OCI-LY3 (cell line): ENCODE measurements around the gene TMOD4.

ENCODE experiments used
- H2AFZ ChIP-seq: fragments of 200-600, 300-600 bp; shearing (Covaris generic); 2 replicates; pipeline ENCODE4 v1.6.0; 2014; ENCODE audit warnings: antibody characterized with exemption, low read depth, low read length
- H3K27ac ChIP-seq: fragments of 200-600, 300-600 bp; sonication (generic); 2 replicates; pipeline ENCODE4 v1.5.1; 2014; ENCODE audit warnings: mild to moderate bottlenecking, low read length, moderate library complexity, mixed read lengths
- H3K27me3 ChIP-seq: fragments of 200-600, 300-600 bp; sonication (generic); 2 replicates; pipeline ENCODE4 v1.6.1; 2014; ENCODE audit warnings: low read depth, low read length, mixed read lengths
- H3K36me3 ChIP-seq: fragments of 200-600, 300-600 bp; sonication (generic); replicated peaks from 2 replicates; pipeline ENCODE3; 2014; ENCODE audit warnings: low read depth, low read length, mixed read lengths
- H3K4me1 ChIP-seq: fragments of 300-600, 200-600 bp; sonication (generic); 2 replicates; pipeline ENCODE4 v1.6.1; 2014; ENCODE audit warnings: low read length, mixed read lengths
- H3K4me2 ChIP-seq: fragments of 200-600, 300-600 bp; sonication (generic); 2 replicates; pipeline ENCODE4 v1.6.1; 2014; ENCODE audit warnings: low read length, mixed read lengths
- H3K4me3 ChIP-seq: fragments of 300-600, 200-600 bp; sonication (generic); 2 replicates; pipeline ENCODE4 v1.5.1; 2014; ENCODE audit warnings: antibody characterized with exemption, mild to moderate bottlenecking, low read length, moderate library complexity
- H3K79me2 ChIP-seq: fragments of 300-600, 200-600 bp; shearing (Covaris generic); 2 replicates; pipeline ENCODE4 v1.6.1; 2014; ENCODE audit warnings: mild to moderate bottlenecking, low read length, mixed read lengths
- H3K9ac ChIP-seq: fragments of 300-600, 200-600 bp; shearing (Covaris generic); 2 replicates; pipeline ENCODE4 v1.6.0; 2014; ENCODE audit warnings: mild to moderate bottlenecking, low read length, moderate library complexity
- H3K9me3 ChIP-seq: fragments of 200-600, 300-600 bp; shearing (Covaris generic); 2 replicates; pipeline ENCODE4 v1.6.1; 2014; ENCODE audit warnings: low read length, mixed read lengths; ENCODE audit not compliant: insufficient read depth
- H4K20me1 ChIP-seq: fragments of 200-600, 300-600 bp; sonication (generic); 2 replicates; pipeline ENCODE4 v1.6.1; 2016; ENCODE audit warnings: low read length, mixed read lengths; ENCODE audit not compliant: insufficient read depth
- EZH2phosphoT487 ChIP-seq: fragments of 200-600 bp; shearing (Covaris generic); IDR thresholded peaks from 2 replicates; pipeline ENCODE4 v1.6.1; 2018; ENCODE audit warnings: antibody characterized with exemption, mixed run types, low read depth
- TF ChIP-seq, protein P1 (sequence below): fragments of 200-600, 300-600 bp; sonication (generic); IDR thresholded peaks from 2 replicates; pipeline ENCODE4 v1.5.1; 2014; ENCODE audit warnings: antibody characterized with exemption, low read length, low read depth

TMOD4 gene

DNA sequence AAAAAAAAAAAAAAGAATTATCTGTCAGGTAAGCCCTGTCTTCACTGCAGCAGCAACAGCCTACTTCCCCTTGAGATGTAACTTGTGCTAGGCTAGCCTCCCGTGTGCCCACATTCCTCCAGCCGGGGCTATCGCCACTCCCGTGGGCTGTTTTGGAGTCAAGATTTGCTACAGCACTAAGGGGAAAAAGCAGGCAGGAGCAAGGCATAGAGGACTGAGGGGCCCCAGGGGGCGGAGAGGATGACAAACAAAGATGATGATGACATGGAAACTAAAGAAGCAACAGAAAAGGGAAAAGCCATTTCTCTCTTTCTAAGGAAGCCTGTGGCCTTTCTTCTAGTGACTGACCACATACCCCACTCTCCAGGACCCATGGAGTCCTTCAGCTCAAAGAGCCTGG, 17.5 kb downstream of the TMOD4 start:
- Histone ChIP-seq H3K27me3 (no peaks in the 10 kb centered on the region), H3K36me3 (peaks cover 8% of the 10 kb centered on the region), H3K27ac (no peak overlapping the region), H3K9ac (no peak overlapping the region), H3K4me3 (no peak overlapping the region), H3K4me2 (no peak overlapping the region), H4K20me1 (no peaks in the 10 kb centered on the region), H3K9me3 (no peaks in the 10 kb centered on the region), H3K4me1 (peaks cover 27% of the 10 kb centered on the region), H2AFZ (no peak overlapping the region), H3K79me2 (no peaks in the 10 kb centered on the region)
- no peak for TF ChIP-seq EZH2phosphoT487
- TF ChIP-seq, protein P1, sequence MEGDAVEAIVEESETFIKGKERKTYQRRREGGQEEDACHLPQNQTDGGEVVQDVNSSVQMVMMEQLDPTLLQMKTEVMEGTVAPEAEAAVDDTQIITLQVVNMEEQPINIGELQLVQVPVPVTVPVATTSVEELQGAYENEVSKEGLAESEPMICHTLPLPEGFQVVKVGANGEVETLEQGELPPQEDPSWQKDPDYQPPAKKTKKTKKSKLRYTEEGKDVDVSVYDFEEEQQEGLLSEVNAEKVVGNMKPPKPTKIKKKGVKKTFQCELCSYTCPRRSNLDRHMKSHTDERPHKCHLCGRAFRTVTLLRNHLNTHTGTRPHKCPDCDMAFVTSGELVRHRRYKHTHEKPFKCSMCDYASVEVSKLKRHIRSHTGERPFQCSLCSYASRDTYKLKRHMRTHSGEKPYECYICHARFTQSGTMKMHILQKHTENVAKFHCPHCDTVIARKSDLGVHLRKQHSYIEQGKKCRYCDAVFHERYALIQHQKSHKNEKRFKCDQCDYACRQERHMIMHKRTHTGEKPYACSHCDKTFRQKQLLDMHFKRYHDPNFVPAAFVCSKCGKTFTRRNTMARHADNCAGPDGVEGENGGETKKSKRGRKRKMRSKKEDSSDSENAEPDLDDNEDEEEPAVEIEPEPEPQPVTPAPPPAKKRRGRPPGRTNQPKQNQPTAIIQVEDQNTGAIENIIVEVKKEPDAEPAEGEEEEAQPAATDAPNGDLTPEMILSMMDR, result no peak

GRCh38 chr1:151157067-151157531, 18.7 kb downstream of the TMOD4 start:
- no peaks in the 10 kb centered on the region for H3K27me3 ChIP-seq
- H3K79me2 ChIP-seq, result no peaks in the 10 kb centered on the region
- H3K9me3 ChIP-seq, result no peaks in the 10 kb centered on the region
- no peaks in the 10 kb centered on the region for H4K20me1 ChIP-seq
- TF ChIP-seq, protein P1, result no peak
- no peak for TF ChIP-seq EZH2phosphoT487
- H3K4me2 ChIP-seq, result peak overlapping the region; percentile 55
- H3K27ac ChIP-seq, result peak overlapping the region; percentile 19
- no peak overlapping the region for H2AFZ ChIP-seq
- peaks cover 8% of the 10 kb centered on the region for H3K36me3 ChIP-seq
- H3K4me3 ChIP-seq, result peak overlapping the region; percentile 72
- H3K4me1 ChIP-seq, result peaks cover 27% of the 10 kb centered on the region
- peak overlapping the region; percentile 31 for H3K9ac ChIP-seq

DNA sequence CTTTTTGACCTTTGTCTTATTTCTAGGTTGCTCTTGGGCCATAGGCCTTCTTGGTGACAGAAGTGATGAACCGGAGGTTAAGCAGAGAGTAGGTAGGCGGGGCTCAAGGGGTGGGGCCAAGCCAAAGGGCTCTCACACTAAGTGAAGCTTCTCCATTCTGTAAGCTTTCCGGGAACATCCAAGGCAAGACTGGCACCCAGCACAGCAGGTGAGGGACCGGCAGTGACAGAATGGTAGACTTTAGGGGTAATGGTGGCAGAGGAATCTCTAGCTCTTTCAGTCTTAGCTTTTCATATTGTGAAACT, 19.3 kb downstream of the TMOD4 start, which contains the start of gene TNFAIP8L2:
Gene TNFAIP8L2, plus strand, starts transcription at position 135 of the 305 bp plus-strand sequence. CDS start 2,049 bp downstream, outside the sequence.
- H3K27ac ChIP-seq, result peak within 1 kb of the TSS; percentile 19
- H4K20me1 ChIP-seq, result no peaks in the 10 kb centered on the region
- H3K36me3 ChIP-seq, result peaks cover 6% of the 10 kb centered on the region
- peak within 1 kb of the TSS; percentile 43; the same call in 1 of the 2 replicates for H2AFZ ChIP-seq
- TF ChIP-seq, protein P1, result no peak
- TF ChIP-seq EZH2phosphoT487, result no peak
- no peaks in the 10 kb centered on the region for H3K27me3 ChIP-seq
- peaks cover 27% of the 10 kb centered on the region for H3K4me1 ChIP-seq
- no peaks in the 10 kb centered on the region for H3K79me2 ChIP-seq
- no peaks in the 10 kb centered on the region for H3K9me3 ChIP-seq
- peak within 1 kb of the TSS; percentile 55 for H3K4me2 ChIP-seq
- H3K9ac ChIP-seq, result peak within 1 kb of the TSS; percentile 31
- peak within 1 kb of the TSS; percentile 72 for H3K4me3 ChIP-seq

- no peaks in the 10 kb centered on the region for H3K9me3 ChIP-seq
- H3K4me3 ChIP-seq, result no peak overlapping the region
- H3K79me2 ChIP-seq, result no peaks in the 10 kb centered on the region
- H4K20me1 ChIP-seq, result no peaks in the 10 kb centered on the region
- H3K9ac ChIP-seq, result no peak overlapping the region
- no peaks in the 10 kb centered on the region for H3K36me3 ChIP-seq
- peaks cover under 1% of the 10 kb centered on the region; the same call in 1 of the 2 replicates for H3K4me1 ChIP-seq
- H3K4me2 ChIP-seq, result no peak overlapping the region
- no peak overlapping the region for H2AFZ ChIP-seq
- H3K27ac ChIP-seq, result no peak overlapping the region
- TF ChIP-seq, protein P1, result no peak
- TF ChIP-seq EZH2phosphoT487, result no peak
- no peaks in the 10 kb centered on the region for H3K27me3 ChIP-seq
These were observed 28.1 kb downstream of the TMOD4 start for GRCh38 chr1:151147665-151148064.
